Transverse colon (tissue), 4 donors: ENCODE measurements around the gene EYS. TPM values are rescaled to one million over a fixed set of nuclear protein-coding genes. Genes with fewer than 3 reads are reported as not detected.
"Not testable (repeated sequence)": the region's sequence is repeated elsewhere in the genome, so short reads cannot be mapped to it uniquely, and the experiment has no call there.

ENCODE experiments used
- DNase-seq: peaks from one replicate; pipeline ENCODE4 v3.0.0-alpha.2; 2019
- H3K27ac ChIP-seq, 4 donors: fragments of 200-600 bp; sonication (generic); 2 replicates each; pipeline ENCODE4 v1.5.1; 2016 to 2018; ENCODE audit warnings: inconsistent platforms in 4 of 4
- H3K27me3 ChIP-seq: fragments of 200-600 bp; sonication (generic); 2 replicates; pipeline ENCODE4 v1.5.1; 2017; ENCODE audit warnings: inconsistent platforms
- H3K36me3 ChIP-seq, 4 donors: fragments of 200-600 bp; sonication (generic); 2 replicates each; pipeline ENCODE4 v1.5.1; 2017 to 2019; ENCODE audit warnings: inconsistent platforms in 4 of 4
- H3K4me1 ChIP-seq, 4 donors: fragments of 200-600 bp; sonication (generic); 2 replicates each; pipeline ENCODE4 v1.5.1; 2017 to 2020; ENCODE audit warnings: inconsistent platforms in 4 of 4
- H3K4me3 ChIP-seq, 4 donors: fragments of 200-600 bp; sonication (generic); 1 replicate in 1 of 4; 2 replicates in 3 of 4; pipeline versions ENCODE4 v1.5.1 to v1.6.1; 2017 to 2019; ENCODE audit warnings: inconsistent platforms in 4 of 4
- H3K9me3 ChIP-seq, 2 donors: fragments of 200-600 bp; sonication (generic); 2 replicates each; pipeline ENCODE4 v1.5.1; 2017 to 2019; ENCODE audit warnings: inconsistent platforms in 2 of 2
- EP300 ChIP-seq: sonication (generic); formaldehyde crosslinking; IDR thresholded peaks from one replicate; pipeline ENCODE4 v1.6.1; 2017; ENCODE audit warnings: antibody characterized with exemption, low read depth
- POLR2A ChIP-seq: fragments of 450-650 bp; IDR thresholded peaks from one replicate; pipeline ENCODE4 v1.6.1; 2016; ENCODE audit warnings: antibody characterized with exemption, mild to moderate bottlenecking, moderate library complexity
- POLR2AphosphoS5 ChIP-seq, 3 donors: sonication (generic); formaldehyde crosslinking; IDR thresholded peaks; one replicate each; pipeline ENCODE4 v1.6.1; 2016; ENCODE audit warnings: antibody characterized with exemption in 3 of 3
- WGBS, 2 donors: methylation state at CpG; one replicate each; pipeline ENCODE4 v1.1.5; 2018; ENCODE audit warnings: low coverage in 1 of 2; 5-methylcytosine and 5-hydroxymethylcytosine counted together
- in situ Hi-C, 4 donors: fragments of 200-750 bp; cut with MboI; loops; one replicate each; pipeline versions ENCODE4 v1.15.0 to v1.15.1; 2017; ENCODE audit warnings: low sequenced_read_pairs in 3 of 4, low pct_ligation_motif_present in 1 of 4, low pct_unique_long_range_greater_than_20kb in 1 of 4
- intact Hi-C: fragments of 100-400 bp; cut with DNase I; formaldehyde crosslinking; loops from one replicate; pipeline ENCODE4 v1.15.1; 2023; ENCODE audit warnings: low total_unique reads
- total RNA-seq, 4 donors: library from RNA; depleted of rRNA; stranded (reverse); fragments of >200 nt; gene quantifications; one replicate each; pipeline ENCODE4 v1.1.0, GENCODE V29; 2016
- TF ChIP-seq, protein P1 (sequence below), 5 experiments: fragments of 200-600 bp in 3 of 5; fragments of 450-650 bp in 2 of 5; sonication (generic) in 3 of 5; IDR thresholded peaks; 1 replicate in 2 of 5; 2 replicates in 3 of 5; pipeline ENCODE4 v1.5.1; 2016 to 2017; ENCODE audit warnings: antibody characterized with exemption in 5 of 5, inconsistent platforms in 3 of 5, mild to moderate bottlenecking in 2 of 5, moderate library complexity in 1 of 5

The EYS gene
- total RNA-seq, 4 donors from 2014 or later: 0.41 TPM; not detected in 3

DNA sequence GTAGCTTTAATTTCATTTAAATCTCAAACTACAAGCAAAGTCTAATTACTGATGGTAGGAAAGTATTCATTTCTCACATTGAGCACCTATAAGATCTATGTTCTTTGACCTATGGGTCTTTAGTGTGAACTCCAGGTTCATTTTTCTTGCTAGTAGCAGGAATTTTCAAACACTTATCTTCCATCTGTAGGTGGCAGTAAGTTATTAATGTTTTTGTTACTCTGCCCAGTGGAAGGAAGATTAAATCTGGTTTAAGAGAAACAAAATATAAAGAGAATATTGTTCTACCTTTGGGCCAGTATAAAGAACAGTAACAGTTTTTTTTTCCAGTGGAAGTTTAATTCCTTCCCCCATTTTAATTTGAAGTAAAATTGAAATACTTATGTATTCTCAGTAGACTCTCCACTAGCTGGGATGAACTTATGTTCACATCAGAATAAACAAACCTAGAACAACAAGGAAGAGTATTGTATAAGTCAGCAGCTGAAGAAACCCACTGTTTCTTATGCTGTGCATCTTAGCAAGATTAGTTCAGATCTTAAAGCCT lies 1743.2 kb downstream of the EYS start:
- DNase-seq: no peak
- no peak overlapping the region for H3K27ac ChIP-seq
- H3K4me1 ChIP-seq: no peaks in the 10 kb centered on the region
- no peak overlapping the region for H3K4me3 ChIP-seq
- H3K9me3 ChIP-seq: no peaks in the 10 kb centered on the region
- H3K36me3 ChIP-seq: no peaks in the 10 kb centered on the region
- intact Hi-C loops: no loop called here
- TF ChIP-seq, protein P1, sequence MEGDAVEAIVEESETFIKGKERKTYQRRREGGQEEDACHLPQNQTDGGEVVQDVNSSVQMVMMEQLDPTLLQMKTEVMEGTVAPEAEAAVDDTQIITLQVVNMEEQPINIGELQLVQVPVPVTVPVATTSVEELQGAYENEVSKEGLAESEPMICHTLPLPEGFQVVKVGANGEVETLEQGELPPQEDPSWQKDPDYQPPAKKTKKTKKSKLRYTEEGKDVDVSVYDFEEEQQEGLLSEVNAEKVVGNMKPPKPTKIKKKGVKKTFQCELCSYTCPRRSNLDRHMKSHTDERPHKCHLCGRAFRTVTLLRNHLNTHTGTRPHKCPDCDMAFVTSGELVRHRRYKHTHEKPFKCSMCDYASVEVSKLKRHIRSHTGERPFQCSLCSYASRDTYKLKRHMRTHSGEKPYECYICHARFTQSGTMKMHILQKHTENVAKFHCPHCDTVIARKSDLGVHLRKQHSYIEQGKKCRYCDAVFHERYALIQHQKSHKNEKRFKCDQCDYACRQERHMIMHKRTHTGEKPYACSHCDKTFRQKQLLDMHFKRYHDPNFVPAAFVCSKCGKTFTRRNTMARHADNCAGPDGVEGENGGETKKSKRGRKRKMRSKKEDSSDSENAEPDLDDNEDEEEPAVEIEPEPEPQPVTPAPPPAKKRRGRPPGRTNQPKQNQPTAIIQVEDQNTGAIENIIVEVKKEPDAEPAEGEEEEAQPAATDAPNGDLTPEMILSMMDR (IDR thresholded peaks at IDR 0.05): no peak
- TF ChIP-seq POLR2AphosphoS5 (IDR thresholded peaks at IDR 0.05) (no peak), POLR2A (no peak), EP300 (no peak)
- in situ Hi-C loops: no loop called here
- no peaks in the 10 kb centered on the region for H3K27me3 ChIP-seq

DNA sequence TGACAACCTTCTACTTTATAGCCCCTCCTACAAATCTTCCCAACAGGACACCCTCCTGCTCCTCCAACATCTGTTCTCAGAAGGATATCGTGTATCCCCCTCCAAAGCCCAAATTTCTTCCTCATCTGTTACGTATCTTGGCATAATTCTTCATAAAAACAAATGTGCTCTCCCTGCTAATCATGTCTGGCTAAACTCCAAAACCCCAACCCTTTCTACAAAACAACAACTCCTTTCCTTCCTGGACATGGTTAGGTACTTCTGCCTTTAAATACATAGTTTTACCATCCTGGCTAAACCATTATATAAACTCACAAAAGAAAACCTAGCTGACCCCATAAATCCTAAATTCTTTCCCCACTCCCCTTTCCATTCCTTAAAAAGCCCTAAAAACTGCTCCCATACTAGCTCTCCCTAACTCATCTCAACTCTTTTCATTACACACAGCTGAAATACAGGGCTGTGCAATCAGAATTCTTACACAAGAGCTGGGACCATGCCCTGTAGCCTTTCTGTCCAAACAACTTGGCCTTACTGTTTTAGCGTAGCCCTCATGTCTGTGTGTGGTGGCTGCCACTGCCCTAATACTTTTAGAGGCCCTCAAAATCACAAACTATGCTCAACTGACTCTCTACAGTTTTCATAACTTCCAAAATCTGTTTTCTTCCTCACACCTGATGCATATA lies 1753.5 kb downstream of the EYS start:
- in situ Hi-C loops: not testable (repeated sequence)

DNA sequence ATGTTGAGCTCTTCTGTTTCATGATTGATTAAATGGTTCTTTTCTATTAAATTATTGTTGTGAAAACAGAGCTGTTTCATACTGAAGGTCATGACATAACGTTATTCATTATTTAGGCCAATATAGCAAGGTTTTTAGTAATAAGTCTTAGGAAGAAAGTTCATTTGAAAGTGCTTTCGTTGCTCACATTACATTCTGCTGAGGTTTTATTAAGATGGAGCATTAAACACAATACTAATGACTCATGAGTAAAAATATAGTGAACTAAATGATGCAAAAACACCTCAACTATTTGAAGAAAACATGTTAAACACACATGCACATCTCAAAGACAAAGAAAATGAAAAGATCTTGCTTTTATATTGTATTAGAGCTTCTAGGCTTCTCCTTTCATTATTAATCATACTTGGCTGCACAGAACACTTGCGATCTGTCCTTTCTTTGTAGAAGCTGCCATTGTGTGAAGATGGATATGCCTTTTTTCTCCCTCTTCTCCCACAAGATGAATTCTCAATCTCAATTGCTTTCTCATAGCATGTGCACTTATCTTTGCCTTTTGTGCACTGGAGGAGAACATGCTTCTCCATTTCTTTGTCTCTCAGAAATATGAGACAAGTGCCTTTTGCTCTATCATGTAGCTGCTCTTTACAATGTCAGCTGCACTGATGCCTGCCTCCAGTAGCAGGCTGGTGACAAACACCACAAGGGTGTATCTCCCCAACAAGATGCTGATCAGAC lies 1759.1 kb downstream of the EYS start:
- WGBS, 2 donors: 68 to 73% methylated on average over 3 of the region's 3 CpGs
- no peaks in the 10 kb centered on the region for H3K9me3 ChIP-seq
- intact Hi-C loops: no loop called here

More for the DNA sequence above, 1753.5 kb downstream of the EYS start:
- DNase-seq, H3K36me3 ChIP-seq, H3K4me3 ChIP-seq, H3K9me3 ChIP-seq, intact Hi-C loops, H3K4me1 ChIP-seq, H3K27me3 ChIP-seq, H3K27ac ChIP-seq: not testable (repeated sequence)
- WGBS, 2 donors: 59 to 83% methylated on average over 1 to 3 of the region's 3 CpGs

DNA sequence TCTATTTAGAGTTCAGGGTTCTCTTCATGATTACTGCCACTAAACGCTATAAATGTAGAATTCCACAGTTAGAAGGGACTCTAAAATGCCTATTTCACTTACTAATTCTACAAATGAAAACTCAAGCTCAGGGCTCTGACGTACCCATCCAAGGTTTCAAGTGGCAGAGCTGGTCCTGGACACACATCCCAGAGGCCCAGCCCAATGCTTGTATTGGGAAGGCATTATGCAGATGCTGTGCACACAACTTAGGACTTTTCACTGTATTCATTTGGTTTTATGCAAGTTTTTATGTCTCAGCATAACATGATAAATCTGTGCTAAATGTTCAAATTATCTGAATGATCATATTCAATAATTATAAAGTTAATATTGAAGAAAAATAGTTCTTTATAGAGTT lies 1761.0 kb downstream of the EYS start:
- Histone ChIP-seq H3K36me3 (no peaks in the 10 kb centered on the region), H3K27ac (no peak overlapping the region), H3K4me3 (no peak overlapping the region), H3K4me1 (peaks cover 0 to 13% (median 6%) of the 10 kb centered on the region in 4 donors), H3K27me3 (no peaks in the 10 kb centered on the region), H3K9me3 (no peaks in the 10 kb centered on the region)
- no peak for TF ChIP-seq POLR2A
- TF ChIP-seq EP300: no peak
- WGBS, 2 donors: 50 to 71% methylated on average over 1 to 2 of the region's 2 CpGs
- intact Hi-C loops (no loop called here), in situ Hi-C loops (no loop called here)
- no peak for DNase-seq

More for the DNA sequence above, 1759.1 kb downstream of the EYS start:
- Histone ChIP-seq H3K4me3 (no peak overlapping the region), H3K4me1 (no peaks in the 10 kb centered on the region), H3K27ac (no peak overlapping the region), H3K27me3 (no peaks in the 10 kb centered on the region), H3K36me3 (no peaks in the 10 kb centered on the region)
- TF ChIP-seq, protein P1 (IDR thresholded peaks at IDR 0.05): no peak
- in situ Hi-C loops: no loop called here
- DNase-seq: no peak

DNA sequence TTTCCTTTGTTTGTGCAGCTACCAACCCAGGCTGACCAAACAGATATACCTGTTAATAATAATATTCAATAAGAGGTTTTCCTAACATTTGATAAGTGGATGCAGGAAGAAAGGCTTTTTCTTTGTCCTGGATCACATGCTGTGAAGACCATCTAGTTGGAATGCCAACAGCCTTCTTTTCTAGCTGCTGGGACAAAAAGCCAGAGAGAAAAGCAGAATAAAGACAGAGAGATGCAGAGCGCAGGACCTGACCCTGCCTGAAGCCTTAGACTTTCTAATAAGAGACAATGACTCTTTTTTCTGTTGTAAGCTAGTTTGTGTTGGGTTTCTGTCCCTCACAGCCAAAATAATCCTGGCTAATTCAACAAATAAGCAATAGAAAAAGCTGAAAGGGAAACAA lies 1763.2 kb downstream of the EYS start:
- H3K4me1 ChIP-seq: peaks cover 0 to 20% (median 6%) of the 10 kb centered on the region in 4 donors
- H3K27ac ChIP-seq: no peak overlapping the region
- intact Hi-C loops (no loop called here), in situ Hi-C loops (no loop called here)
- H3K4me3 ChIP-seq: no peak overlapping the region
- TF ChIP-seq POLR2AphosphoS5 (IDR thresholded peaks at IDR 0.05): no peak
- TF ChIP-seq, protein P1 (IDR thresholded peaks at IDR 0.05): no peak
- WGBS, 2 donors: 82% methylated on average over 1 of the region's 1 CpG; no CpG with 5 or more reads in 1 of the 2 donors
- no peak for DNase-seq
- no peaks in the 10 kb centered on the region for H3K27me3 ChIP-seq
- no peaks in the 10 kb centered on the region for H3K36me3 ChIP-seq
- no peaks in the 10 kb centered on the region for H3K9me3 ChIP-seq
